CD4-positive, alpha-beta T cell treated with Interferon gamma for 1 hour (primary cell): ENCODE measurements around the gene ERN1.

ENCODE experiments used
- DNase-seq: peaks from one replicate; pipeline ENCODE4 v3.0.0-alpha.2; 2020

ERN1 gene

GRCh38 chr17:64056269-64057005, 73.5 kb downstream of the ERN1 start:
- DNase-seq: no peak

- no peak for DNase-seq
Observed at GRCh38 chr17:64055183-64056142, 74.5 kb downstream of the ERN1 start.

GRCh38 chr17:64054304-64054703, 75.6 kb downstream of the ERN1 start:
- DNase-seq: no peak

- no peak for DNase-seq
Observed at GRCh38 chr17:64053101-64053500, 76.8 kb downstream of the ERN1 start.

GRCh38 chr17:64051153-64051552, 78.8 kb downstream of the ERN1 start:
- no peak for DNase-seq

- no peak for DNase-seq
Observed at GRCh38 chr17:64048805-64049204, 81.1 kb downstream of the ERN1 start.

- DNase-seq: no peak
Observed at GRCh38 chr17:64045176-64045575, 84.8 kb downstream of the ERN1 start.

GRCh38 chr17:64042700-64043485, 87.1 kb downstream of the ERN1 start:
- DNase-seq: no peak

- DNase-seq: no peak
Observed at GRCh38 chr17:64041912-64042311, 88.0 kb downstream of the ERN1 start.

- no peak for DNase-seq
Observed at GRCh38 chr17:64040206-64040605, 89.7 kb downstream of the ERN1 start.

- DNase-seq: no peak
Observed at GRCh38 chr17:64039106-64039400, 90.9 kb downstream of the ERN1 start.

GRCh38 chr17:64038331-64039105, 91.4 kb downstream of the ERN1 start:
- DNase-seq: no peak

- no peak for DNase-seq
Observed at GRCh38 chr17:64037802-64038201, 92.1 kb downstream of the ERN1 start.

- no peak for DNase-seq
Observed at GRCh38 chr17:64037180-64037579, 92.8 kb downstream of the ERN1 start.

- DNase-seq: no peak
Observed at GRCh38 chr17:64036198-64036922, 93.6 kb downstream of the ERN1 start.

- no peak for DNase-seq
Observed at GRCh38 chr17:64032081-64032480, 97.9 kb downstream of the ERN1 start.

GRCh38 chr17:64028874-64029464, 101.0 kb downstream of the ERN1 start:
- DNase-seq: peak; percentile 72

- peak; percentile 95 for DNase-seq
Observed at GRCh38 chr17:64025732-64026294, 104.1 kb downstream of the ERN1 start.

GRCh38 chr17:64024781-64025731, 104.9 kb downstream of the ERN1 start:
- no peak for DNase-seq

GRCh38 chr17:64024215-64024654, 105.7 kb downstream of the ERN1 start:
- no peak for DNase-seq
